Fibroblast of the aortic adventitia (primary cell): ENCODE data around the gene ADK. TPM values are rescaled to one million over a fixed set of nuclear protein-coding genes. Genes with fewer than 3 reads are reported as not detected.
"Not testable (repeated sequence)": the region's sequence is repeated elsewhere in the genome, so short reads cannot be mapped to it uniquely, and the experiment has no call there.

Experiments
- DNase-seq: peaks from one replicate; pipeline ENCODE4 v3.0.0-alpha.2; 2010; ENCODE audit warnings: low read depth
- H3K4me3 ChIP-seq: 2 replicates; pipeline ENCODE4 v1.5.1; 2011; ENCODE audit warnings: low read depth, mild to moderate bottlenecking, control low read depth, low read length, moderate library complexity
- total RNA-seq: library from RNA; depleted of rRNA; stranded (reverse); fragments of >200 nt; gene quantifications from 2 replicates; pipeline ENCODE4 v1.2.3, GENCODE V29; 2012; ENCODE audit warnings: low replicate concordance
- TF ChIP-seq, protein P1 (sequence below): IDR thresholded peaks from 2 replicates; pipeline ENCODE4 v1.5.1; 2011; ENCODE audit warnings: mild to moderate bottlenecking, low read length, control low read depth, inconsistent platforms; ENCODE audit not compliant: insufficient read depth

ADK gene
- total RNA-seq, 1 donor, result 96.8 TPM

DNA sequence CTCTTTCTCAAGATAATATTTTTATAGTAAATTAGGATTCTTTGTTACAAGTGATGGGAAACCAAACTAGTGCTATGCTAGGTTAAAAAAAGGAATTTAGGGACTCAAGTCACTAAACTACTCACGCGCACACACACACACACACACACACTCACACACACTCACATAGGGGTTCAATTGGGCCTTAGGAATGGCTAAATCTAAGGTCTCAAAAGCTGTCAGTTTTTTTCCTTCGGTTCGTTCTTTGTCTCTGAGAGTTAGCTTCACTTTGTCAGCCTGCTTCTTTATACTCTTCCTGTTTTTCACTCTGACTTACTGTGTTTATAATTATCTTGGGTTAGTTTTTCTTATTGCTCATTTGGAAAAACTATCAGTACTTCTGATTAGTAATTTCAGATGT lies 138.9 kb downstream of the ADK start:
- TF ChIP-seq, protein P1, sequence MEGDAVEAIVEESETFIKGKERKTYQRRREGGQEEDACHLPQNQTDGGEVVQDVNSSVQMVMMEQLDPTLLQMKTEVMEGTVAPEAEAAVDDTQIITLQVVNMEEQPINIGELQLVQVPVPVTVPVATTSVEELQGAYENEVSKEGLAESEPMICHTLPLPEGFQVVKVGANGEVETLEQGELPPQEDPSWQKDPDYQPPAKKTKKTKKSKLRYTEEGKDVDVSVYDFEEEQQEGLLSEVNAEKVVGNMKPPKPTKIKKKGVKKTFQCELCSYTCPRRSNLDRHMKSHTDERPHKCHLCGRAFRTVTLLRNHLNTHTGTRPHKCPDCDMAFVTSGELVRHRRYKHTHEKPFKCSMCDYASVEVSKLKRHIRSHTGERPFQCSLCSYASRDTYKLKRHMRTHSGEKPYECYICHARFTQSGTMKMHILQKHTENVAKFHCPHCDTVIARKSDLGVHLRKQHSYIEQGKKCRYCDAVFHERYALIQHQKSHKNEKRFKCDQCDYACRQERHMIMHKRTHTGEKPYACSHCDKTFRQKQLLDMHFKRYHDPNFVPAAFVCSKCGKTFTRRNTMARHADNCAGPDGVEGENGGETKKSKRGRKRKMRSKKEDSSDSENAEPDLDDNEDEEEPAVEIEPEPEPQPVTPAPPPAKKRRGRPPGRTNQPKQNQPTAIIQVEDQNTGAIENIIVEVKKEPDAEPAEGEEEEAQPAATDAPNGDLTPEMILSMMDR, result no peak
- peak overlapping the region; percentile 26 for H3K4me3 ChIP-seq
- peak; percentile 42 for DNase-seq

DNA sequence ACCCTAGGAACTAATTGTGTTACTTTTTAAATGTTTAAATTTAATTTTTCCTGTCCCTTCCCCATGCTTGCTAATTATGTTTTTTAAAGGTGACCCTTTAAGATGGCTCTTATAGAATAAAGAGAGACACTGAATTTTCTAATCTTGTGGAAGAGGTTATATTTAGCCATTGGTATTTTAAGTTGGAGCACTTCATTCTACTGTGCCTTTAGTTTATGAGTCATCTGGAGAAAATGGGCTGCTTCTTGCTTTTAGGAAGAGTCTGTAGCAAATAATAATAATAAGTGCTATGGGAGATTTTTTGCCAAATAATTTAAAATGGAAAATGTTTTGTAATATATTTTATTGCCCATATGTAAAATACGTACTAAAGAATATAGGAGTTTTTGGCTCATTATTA lies 139.7 kb downstream of the ADK start:
- H3K4me3 ChIP-seq, result no peak overlapping the region
- peak; percentile 86 for DNase-seq
- TF ChIP-seq, protein P1, result no peak

DNA sequence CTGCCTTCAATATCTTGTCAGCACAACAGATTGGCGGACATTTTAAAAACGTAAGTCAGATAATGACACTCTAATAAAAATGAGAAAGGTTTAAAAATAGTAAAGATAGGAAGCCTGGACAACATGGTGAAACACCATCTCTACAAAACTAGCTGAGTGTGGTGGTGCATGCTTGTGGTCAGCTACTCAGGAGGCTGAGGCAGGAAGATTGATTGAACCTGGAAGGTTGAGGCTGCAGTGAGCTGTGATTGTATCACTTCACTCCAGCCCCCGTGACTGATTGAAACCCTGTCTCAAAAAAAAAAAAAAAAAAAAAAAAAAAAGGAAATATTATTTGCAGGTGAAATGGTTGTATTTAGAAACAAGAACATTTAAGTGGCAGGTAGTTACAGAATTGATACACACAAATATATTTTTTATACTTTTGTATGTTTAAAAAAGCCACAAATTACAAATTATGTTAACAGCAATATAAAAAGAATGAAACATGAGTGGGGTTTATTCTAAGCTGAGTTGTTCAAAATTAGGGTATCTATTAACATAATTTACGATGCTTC lies 141.9 kb downstream of the ADK start:
- TF ChIP-seq, protein P1, result no peak
- peak; percentile 60 for DNase-seq
- H3K4me3 ChIP-seq, result no peak overlapping the region

DNA sequence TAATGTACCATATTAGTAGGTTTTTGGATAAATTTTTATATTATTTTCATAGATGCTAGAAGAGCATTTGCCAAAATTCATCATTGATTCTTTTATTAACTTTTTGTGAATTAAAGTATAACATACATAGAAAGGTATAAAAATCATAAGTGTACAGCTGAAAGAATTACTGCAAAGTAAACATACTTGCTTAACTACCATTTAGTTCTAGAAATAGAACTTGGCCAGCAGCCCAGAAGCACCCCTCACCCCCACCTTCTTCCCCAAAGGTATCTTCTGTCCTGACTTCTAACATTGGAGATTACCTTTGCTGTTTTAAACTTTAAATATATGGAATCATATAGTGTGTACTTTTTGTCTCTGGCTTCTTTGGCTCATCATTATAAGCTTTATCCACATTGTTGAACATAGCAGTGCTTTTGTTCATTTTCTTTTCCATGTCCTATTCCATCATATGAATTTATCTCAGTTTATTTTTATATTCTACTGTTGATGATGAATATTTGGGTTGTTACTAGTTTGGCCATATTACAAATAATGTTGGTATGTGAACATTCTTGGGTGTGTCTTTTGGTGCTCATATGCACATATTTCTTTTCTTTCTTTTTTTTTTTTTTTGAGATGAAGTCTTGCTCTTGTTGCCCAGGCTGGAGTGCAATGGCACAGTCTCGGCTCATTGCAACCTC lies 142.8 kb downstream of the ADK start:
- peak; percentile 86 for DNase-seq
- TF ChIP-seq, protein P1, result no peak
- H3K4me3 ChIP-seq, result no peak overlapping the region

DNA sequence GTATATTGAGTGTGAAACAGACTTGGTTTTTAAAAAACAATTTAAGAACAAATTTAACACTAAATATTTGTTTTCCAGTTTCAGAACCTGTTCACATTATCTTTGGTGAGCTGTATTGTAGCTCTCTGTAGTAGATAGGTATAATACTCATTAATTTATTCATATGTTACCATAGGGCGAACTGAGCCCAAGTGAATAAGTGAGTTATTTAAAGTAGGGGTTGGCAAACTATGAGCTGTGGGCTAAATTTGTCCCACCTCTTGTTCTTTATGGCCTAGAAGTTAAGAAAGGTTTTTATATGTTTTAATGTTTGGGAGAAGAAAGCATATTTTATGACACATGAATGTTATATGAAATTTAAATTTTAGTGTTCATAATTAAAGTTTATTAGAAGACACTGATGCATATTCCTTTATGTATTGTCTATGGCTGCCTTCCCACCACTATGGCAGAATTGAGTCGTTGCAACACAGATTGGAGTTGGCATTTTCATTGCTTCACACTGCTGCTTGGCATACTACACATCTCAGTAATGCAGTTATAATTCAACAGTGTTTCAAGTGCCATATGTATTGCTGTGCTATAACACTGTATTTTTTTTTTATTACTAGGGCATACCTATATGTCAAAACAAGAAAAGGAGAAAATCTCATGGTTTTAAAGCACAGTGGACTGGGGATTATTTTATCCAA lies 146.5 kb downstream of the ADK start:
- DNase-seq, result no peak
- no peak overlapping the region for H3K4me3 ChIP-seq
- TF ChIP-seq, protein P1, result no peak

DNA sequence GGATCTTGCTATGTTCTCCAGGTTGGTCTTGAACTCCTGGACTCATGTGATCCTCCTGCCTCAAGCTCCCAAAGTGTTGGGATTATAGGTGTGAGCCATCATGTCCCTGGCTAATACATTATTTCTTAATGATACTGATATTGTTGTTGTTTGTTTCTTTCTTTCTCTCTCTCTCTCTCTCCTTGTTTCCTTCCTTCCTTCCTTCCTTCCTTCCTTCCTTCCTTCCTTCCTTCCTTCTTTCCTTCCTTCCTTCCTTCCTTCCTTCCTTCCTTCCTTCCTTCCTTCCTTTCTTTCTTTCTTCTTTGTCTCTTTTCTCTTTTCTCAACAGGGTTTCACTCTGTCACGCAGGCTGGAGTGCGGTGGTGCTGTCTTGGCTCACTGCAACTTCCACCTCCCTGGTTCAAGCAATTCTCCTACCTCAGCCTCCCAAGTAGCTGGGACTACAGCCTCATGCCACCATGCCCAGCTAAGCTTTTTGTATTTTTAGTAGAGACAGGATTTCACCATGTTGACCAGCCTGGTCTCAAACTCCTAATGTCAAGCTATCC lies 149.1 kb downstream of the ADK start:
- not testable (repeated sequence) for H3K4me3 ChIP-seq, DNase-seq

DNA sequence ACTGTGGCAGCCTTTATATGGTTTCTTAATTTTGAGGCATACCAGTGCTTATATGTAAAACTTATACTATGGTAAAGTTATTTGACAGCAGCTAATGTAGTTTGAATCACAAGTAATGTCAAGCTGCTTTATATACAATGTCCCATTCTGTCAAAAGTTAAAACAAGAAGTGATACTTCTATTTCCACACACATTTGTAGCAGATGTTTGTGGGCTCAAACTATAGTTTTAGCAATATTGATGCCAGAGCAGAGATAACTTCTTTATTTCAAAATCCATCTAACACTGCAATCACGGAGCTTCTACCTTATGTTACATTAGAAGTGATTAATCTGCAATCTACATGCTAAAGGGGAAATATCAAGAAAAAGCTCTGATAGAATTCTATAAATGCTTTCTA lies 149.6 kb downstream of the ADK start:
- no peak overlapping the region for H3K4me3 ChIP-seq
- TF ChIP-seq, protein P1, result no peak
- DNase-seq, result no peak
